Mesothelial cell of epicardium (in vitro differentiated cells): ENCODE data around the gene WNK2. TPM values are rescaled to one million over a fixed set of nuclear protein-coding genes. Genes with fewer than 3 reads are reported as not detected.

Experiments used
- DNase-seq, 2 experiments: peaks; one replicate each; pipeline ENCODE4 v3.0.0; 2021; ENCODE audit warnings: low spot score in 2 of 2; ENCODE audit not compliant: unreplicated experiment in 2 of 2
- H3K27ac Mint-ChIP-seq: 2 replicates; pipeline ENCODE4 v1.8.0; 2021; ENCODE audit warnings: mixed read lengths
- H3K27me3 Mint-ChIP-seq: 2 replicates; pipeline ENCODE4 v1.8.0; 2021; ENCODE audit warnings: low read depth, mixed read lengths
- H3K36me3 Mint-ChIP-seq: 2 replicates; pipeline ENCODE4 v1.8.0; 2021; ENCODE audit warnings: mixed read lengths
- H3K4me1 Mint-ChIP-seq: 2 replicates; pipeline ENCODE4 v1.8.0; 2021; ENCODE audit warnings: mixed read lengths
- H3K4me3 Mint-ChIP-seq: 2 replicates; pipeline ENCODE4 v1.8.0; 2021; ENCODE audit warnings: mild to moderate bottlenecking, moderate library complexity, mixed read lengths
- H3K9me3 Mint-ChIP-seq: 2 replicates; pipeline ENCODE4 v1.8.0; 2021; ENCODE audit warnings: mixed read lengths
- CTCF ChIP-seq: fragments of 200-600 bp; sonication (generic); IDR thresholded peaks from one replicate; pipeline ENCODE4 v1.5.0; 2021; ENCODE audit warnings: antibody characterized with exemption; ENCODE audit not compliant: unreplicated experiment
- total RNA-seq: library from RNA; stranded (reverse); gene quantifications from 3 replicates; pipeline ENCODE4 v1.2.1, GENCODE V29; 2021

WNK2 gene
- total RNA-seq, 1 donor from 2014 or later = 66.0 TPM

- Mint-ChIP-seq H3K27ac (no peak overlapping the region), H3K4me1 (peaks cover 10% of the 10 kb centered on the region)
- no peak for DNase-seq
These were observed 52.7 kb downstream of the WNK2 start for GRCh38 chr9:93236541-93237206.

GRCh38 chr9:93237540-93237939 is 53.6 kb downstream of the WNK2 start:
- DNase-seq = no peak
- peaks cover 10% of the 10 kb centered on the region for H3K4me1 Mint-ChIP-seq
- H3K27me3 Mint-ChIP-seq = no peaks in the 10 kb centered on the region
- no peaks in the 10 kb centered on the region for H3K9me3 Mint-ChIP-seq
- peaks cover 8% of the 10 kb centered on the region for H3K36me3 Mint-ChIP-seq
- TF ChIP-seq CTCF = no peak
- H3K27ac Mint-ChIP-seq = no peak overlapping the region
- H3K4me3 Mint-ChIP-seq = no peak overlapping the region

More at GRCh38 chr9:93236541-93237206, 52.7 kb downstream of the WNK2 start:
- TF ChIP-seq CTCF = no peak
- Mint-ChIP-seq H3K9me3 (no peaks in the 10 kb centered on the region), H3K36me3 (peaks cover 8% of the 10 kb centered on the region), H3K4me3 (no peak overlapping the region), H3K27me3 (no peaks in the 10 kb centered on the region)

DNA sequence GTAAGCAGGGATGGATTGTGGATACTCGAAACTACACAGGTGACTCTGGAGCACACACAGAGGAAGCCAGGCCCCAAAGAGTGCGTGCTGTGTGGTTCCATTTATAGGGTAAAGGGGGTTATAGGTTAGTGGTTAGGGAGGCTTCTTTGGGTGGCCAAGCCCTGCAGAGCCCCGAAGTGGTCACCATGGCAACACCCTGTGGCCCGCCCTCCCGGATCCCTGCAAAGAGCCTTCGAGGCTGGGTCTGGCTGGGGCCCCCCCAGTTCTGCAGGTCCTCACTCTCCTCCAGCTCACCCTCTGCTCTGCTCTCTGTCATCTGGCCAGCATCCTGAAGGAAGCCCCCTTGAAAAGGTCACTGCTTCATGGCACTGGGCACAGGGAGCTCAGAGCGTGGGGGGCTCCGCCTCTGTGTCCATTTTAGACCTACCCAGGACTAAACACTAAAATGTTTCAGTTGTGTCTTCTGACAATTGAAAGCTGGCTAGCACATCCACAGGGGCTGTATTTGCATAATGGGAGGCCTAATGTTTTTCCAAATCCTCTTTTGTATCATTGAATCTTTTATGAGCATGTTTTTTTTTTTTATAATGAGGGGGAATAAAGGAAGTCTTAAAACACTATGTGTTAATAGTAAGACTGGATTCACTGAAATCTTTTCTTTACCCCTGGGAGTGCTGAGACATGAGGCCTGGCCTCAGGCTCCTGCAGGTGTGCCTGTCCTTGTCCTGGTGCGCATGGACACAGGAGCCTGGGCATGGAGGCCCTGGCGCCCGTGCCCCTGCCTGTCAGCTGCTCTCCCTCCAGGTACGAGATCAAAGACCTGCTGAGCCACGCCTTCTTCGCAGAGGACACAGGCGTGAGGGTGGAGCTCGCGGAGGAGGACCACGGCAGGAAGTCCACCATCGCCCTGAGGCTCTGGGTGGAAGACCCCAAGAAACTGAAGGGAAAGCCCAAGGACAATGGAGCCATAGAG is 55.3 kb downstream of the WNK2 start:
- Mint-ChIP-seq H3K27me3 (no peaks in the 10 kb centered on the region), H3K36me3 (peaks cover 8% of the 10 kb centered on the region), H3K4me1 (peaks cover 10% of the 10 kb centered on the region), H3K27ac (no peak overlapping the region), H3K4me3 (no peak overlapping the region), H3K9me3 (no peaks in the 10 kb centered on the region)
- TF ChIP-seq CTCF = no peak
- DNase-seq = no peak

- no peaks in the 10 kb centered on the region for H3K27me3 Mint-ChIP-seq
- H3K36me3 Mint-ChIP-seq = peaks cover 8% of the 10 kb centered on the region
- no peak overlapping the region for H3K27ac Mint-ChIP-seq
- H3K4me3 Mint-ChIP-seq = no peak overlapping the region
- DNase-seq = no peak
- no peak for TF ChIP-seq CTCF
- peaks cover 4% of the 10 kb centered on the region for H3K4me1 Mint-ChIP-seq
- H3K9me3 Mint-ChIP-seq = no peaks in the 10 kb centered on the region
These were observed 57.0 kb downstream of the WNK2 start for GRCh38 chr9:93240891-93241334.

DNA sequence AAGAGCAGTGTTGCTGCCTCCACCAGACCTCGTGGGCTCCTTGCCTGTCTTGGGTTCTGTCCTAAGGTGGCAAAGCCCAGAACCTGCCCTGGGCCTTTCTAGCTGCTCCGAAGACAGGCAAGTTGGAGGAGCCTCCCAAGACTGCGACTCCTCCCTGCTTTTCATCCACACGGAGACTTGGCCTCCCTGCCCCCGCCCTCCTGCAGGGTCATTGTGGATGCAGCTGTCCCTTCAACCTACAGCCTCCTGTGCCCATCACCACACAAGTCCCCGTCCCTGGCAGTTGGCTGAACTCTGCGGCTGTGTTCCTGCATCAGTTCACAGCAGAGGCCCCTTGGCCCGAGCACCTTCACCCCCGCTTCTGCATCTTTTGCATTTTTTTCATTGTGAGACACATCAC is 59.2 kb downstream of the WNK2 start:
- TF ChIP-seq CTCF = no peak
- no peaks in the 10 kb centered on the region for H3K4me1 Mint-ChIP-seq
- no peak overlapping the region for H3K27ac Mint-ChIP-seq
- peaks cover 5% of the 10 kb centered on the region for H3K36me3 Mint-ChIP-seq
- DNase-seq = no peak
- H3K4me3 Mint-ChIP-seq = no peak overlapping the region
- no peaks in the 10 kb centered on the region for H3K9me3 Mint-ChIP-seq
- no peaks in the 10 kb centered on the region for H3K27me3 Mint-ChIP-seq
